Psoas muscle (tissue), 8 donors: Measurements from ENCODE around the gene MCTP1. TPM values are rescaled to one million over a fixed set of nuclear protein-coding genes. Genes with fewer than 3 reads are reported as not detected.

Source experiments
- ATAC-seq, 4 donors: fragments of 200-7000 bp; cut with Tn5 transposase; one replicate each; pipeline ENCODE4 v1.9.1; 2020; ENCODE audit warnings: moderate library complexity in 3 of 4, mild to moderate bottlenecking in 2 of 4
- DNase-seq, 2 donors: peaks; one replicate each; pipeline ENCODE4 v3.0.0-alpha.2; 2020
- H3K27ac ChIP-seq: fragments of 200-600 bp; one replicate; pipeline ENCODE4 v1.8.0; 2022
- H3K27me3 ChIP-seq, 3 donors: fragments of 200-600 bp in 1 of 3; one replicate each; pipeline versions ENCODE4 v1.6.1 to v1.8.0; 2013 to 2022; ENCODE audit warnings: low read length in 2 of 3, mild to moderate bottlenecking in 2 of 3, moderate library complexity in 1 of 3; ENCODE audit not compliant: insufficient read depth in 3 of 3
- H3K36me3 ChIP-seq, 2 donors: fragments of 200-600 bp in 1 of 2; one replicate each; pipeline versions ENCODE4 v1.6.1 to v1.8.0; 2013 to 2022; ENCODE audit warnings: low read depth in 1 of 2, mild to moderate bottlenecking in 1 of 2, moderate library complexity in 1 of 2; ENCODE audit not compliant: insufficient read depth in 1 of 2
- H3K4me1 ChIP-seq: fragments of 200-600 bp; one replicate; pipeline ENCODE4 v1.8.0; 2022
- H3K4me3 ChIP-seq: fragments of 200-600 bp; one replicate; pipeline ENCODE4 v1.8.0; 2022; ENCODE audit warnings: mild to moderate bottlenecking
- H3K9me3 ChIP-seq: fragments of 200-600 bp; one replicate; pipeline ENCODE4 v1.8.0; 2022
- WGBS, 3 donors: extraction: QIAGEN DNeasy Blood & Tissue Kit; methylation state at CpG; one replicate each; pipeline versions ENCODE4 v1.1.6 to v1.1.7; 2013; 5-methylcytosine and 5-hydroxymethylcytosine counted together
- intact Hi-C, 2 donors: fragments of 100-400 bp; cut with DNase I; formaldehyde crosslinking; loops; one replicate each; pipeline versions ENCODE4 v1.11.0 to v1.14.2; 2022
- polyA plus RNA-seq, 3 donors: library from polyadenylated mRNA; stranded (reverse); fragments of 200-250 nt; gene quantifications; one replicate each; pipeline ENCODE4 v1.2.3, GENCODE V29; 2013
- total RNA-seq, 4 donors: library from RNA; stranded (reverse); fragmentation: NEBNext Ultra II Directional in 2 of 4; extraction: Animal tissue kit (Norgen Biotek cat#: 25700) in 2 of 4; gene quantifications; one replicate each; pipeline versions ENCODE4 v1.2.1 to v1.2.4, GENCODE V29; 2021 to 2023
- TF ChIP-seq, protein P1 (sequence below): fragments of 200-600 bp; IDR thresholded peaks from one replicate; pipeline ENCODE4 v1.8.0; 2022; ENCODE audit warnings: antibody characterized with exemption
- donor health status: healthy with polysubstance abuse.
- donor health status: DM: no; HTN: no; CAD: no; lungs with moderate emphysema.
- donor health status: Bipolar disorder and iron deficiency.
- donor health status: healthy.
- donor health status: DM: yes; HTN: yes; CAD: no.
- donor health status: DM: no; HTN: no; CAD: no.
- donor health status: DM: no; HTN: no; CAD: no.
- donor health status: DM: yes; HTN: yes; CAD: no.

Gene MCTP1
- total and polyA plus RNA-seq, 7 donors: 1.4 to 8.8 (median 3.5) TPM

DNA sequence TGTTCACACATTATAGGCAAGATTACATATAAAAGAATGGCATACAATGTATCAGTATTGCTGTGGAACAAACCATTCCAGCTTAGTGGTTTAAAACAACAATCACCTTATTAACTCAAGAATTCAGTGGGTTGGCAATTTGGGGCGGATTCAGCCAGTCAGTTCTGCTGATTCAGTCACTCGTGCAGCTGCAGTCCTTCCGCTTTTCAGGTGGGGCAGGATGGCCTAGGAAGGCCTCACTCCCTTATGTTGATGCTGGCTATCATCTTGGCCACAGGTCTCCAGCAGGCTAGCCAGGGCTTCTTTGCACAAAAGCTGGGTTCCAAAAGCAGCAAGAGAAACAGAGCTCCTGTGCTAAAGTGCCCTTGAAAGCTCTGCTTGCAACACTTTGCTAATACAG is 150.6 kb downstream of the MCTP1 start:
- intact Hi-C loops: no loop called here
- WGBS, 3 donors: 86 to 97% (median 88%) methylated on average over 3 of the region's 3 CpGs
- no peaks in the 10 kb centered on the region for H3K27me3 ChIP-seq
- no peak for DNase-seq
- no peaks in the 10 kb centered on the region for H3K9me3 ChIP-seq
- no peak overlapping the region for H3K27ac ChIP-seq
- TF ChIP-seq, protein P1, sequence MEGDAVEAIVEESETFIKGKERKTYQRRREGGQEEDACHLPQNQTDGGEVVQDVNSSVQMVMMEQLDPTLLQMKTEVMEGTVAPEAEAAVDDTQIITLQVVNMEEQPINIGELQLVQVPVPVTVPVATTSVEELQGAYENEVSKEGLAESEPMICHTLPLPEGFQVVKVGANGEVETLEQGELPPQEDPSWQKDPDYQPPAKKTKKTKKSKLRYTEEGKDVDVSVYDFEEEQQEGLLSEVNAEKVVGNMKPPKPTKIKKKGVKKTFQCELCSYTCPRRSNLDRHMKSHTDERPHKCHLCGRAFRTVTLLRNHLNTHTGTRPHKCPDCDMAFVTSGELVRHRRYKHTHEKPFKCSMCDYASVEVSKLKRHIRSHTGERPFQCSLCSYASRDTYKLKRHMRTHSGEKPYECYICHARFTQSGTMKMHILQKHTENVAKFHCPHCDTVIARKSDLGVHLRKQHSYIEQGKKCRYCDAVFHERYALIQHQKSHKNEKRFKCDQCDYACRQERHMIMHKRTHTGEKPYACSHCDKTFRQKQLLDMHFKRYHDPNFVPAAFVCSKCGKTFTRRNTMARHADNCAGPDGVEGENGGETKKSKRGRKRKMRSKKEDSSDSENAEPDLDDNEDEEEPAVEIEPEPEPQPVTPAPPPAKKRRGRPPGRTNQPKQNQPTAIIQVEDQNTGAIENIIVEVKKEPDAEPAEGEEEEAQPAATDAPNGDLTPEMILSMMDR: no peak
- no peaks in the 10 kb centered on the region for H3K36me3 ChIP-seq
- ATAC-seq: no peak
- H3K4me3 ChIP-seq: no peak overlapping the region
- no peaks in the 10 kb centered on the region for H3K4me1 ChIP-seq

DNA sequence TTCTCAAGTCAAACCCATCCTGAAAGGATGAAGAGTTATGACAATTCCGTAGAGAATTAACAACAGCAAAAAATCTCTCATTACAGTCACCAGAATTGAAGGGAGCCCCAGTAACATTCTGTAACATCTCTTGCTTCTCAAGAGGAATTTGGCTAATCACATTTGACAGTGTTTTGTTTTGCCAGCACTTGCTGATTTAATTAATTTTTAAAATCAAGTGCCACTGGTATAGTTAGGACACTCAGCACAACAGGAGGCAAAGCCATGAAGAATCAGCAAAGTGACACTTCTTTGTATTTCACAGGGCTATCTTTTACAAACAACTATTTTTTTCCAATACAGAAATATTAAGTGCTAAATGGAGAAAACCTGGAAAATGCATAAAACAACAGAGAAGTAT is 152.8 kb downstream of the MCTP1 start:
- ATAC-seq (no peak), DNase-seq (no peak)
- no peaks in the 10 kb centered on the region for H3K27me3 ChIP-seq
- H3K4me1 ChIP-seq: no peaks in the 10 kb centered on the region
- no peak overlapping the region for H3K4me3 ChIP-seq
- no peak overlapping the region for H3K27ac ChIP-seq
- intact Hi-C loops: no loop called here
- H3K9me3 ChIP-seq: no peaks in the 10 kb centered on the region
- TF ChIP-seq, protein P1: no peak
- WGBS, 3 donors: 68 to 86% (median 76%) methylated on average over 1 of the region's 1 CpG
- H3K36me3 ChIP-seq: no peaks in the 10 kb centered on the region

DNA sequence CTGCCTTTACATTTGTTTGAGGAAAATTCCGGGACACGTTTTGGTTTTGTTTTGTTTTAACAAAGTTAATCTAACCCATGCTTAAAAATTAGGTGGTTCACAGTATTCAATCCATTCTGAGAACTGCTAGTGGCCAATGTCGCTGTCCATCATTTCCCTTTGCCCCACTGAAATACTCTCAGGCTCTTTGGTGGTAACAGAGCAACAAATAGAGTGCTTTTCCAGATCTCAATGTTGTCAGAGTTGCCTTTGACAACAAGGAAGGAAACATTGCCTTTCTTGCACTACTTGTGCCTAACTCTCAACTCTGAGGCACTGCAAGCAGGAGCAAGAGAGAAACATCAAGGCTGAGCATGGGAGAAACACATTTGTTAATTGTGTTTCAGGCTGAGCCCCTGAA is 154.0 kb downstream of the MCTP1 start:
- ATAC-seq: no peak
- Histone ChIP-seq H3K36me3 (no peaks in the 10 kb centered on the region), H3K27me3 (no peaks in the 10 kb centered on the region), H3K4me3 (no peak overlapping the region), H3K4me1 (no peaks in the 10 kb centered on the region), H3K27ac (no peak overlapping the region), H3K9me3 (no peaks in the 10 kb centered on the region)
- WGBS, 3 donors: 60 to 68% (median 66%) methylated on average over 3 of the region's 3 CpGs
- TF ChIP-seq, protein P1: no peak
- no peak for DNase-seq
- intact Hi-C loops: no loop called here

DNA sequence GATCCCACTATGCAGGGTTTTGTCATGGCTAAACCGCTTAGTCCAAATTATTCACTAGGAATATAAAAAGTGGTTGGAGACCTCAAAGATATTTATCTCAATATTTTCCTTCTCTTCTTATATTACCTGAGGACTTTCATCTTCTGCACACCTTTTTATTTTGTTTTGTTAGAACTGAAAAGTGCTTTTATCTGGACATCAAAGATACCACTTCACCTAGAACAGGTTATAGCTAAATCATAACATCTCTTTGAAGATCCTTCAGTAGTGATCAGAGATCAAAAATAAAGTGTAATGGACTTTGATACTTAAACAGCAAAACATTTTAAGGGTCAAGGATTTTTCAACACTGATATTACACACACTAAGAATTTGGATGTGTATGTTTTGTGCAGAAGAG is 160.2 kb downstream of the MCTP1 start:
- H3K36me3 ChIP-seq: no peaks in the 10 kb centered on the region
- no peak for ATAC-seq
- TF ChIP-seq, protein P1: no peak
- no peaks in the 10 kb centered on the region for H3K27me3 ChIP-seq
- no peak overlapping the region for H3K27ac ChIP-seq
- H3K4me1 ChIP-seq: no peaks in the 10 kb centered on the region
- H3K4me3 ChIP-seq: no peak overlapping the region
- WGBS, 3 donors: 90 to 96% (median 93%) methylated on average over 1 of the region's 1 CpG
- no peak for DNase-seq
- no peaks in the 10 kb centered on the region for H3K9me3 ChIP-seq
- intact Hi-C loops: no loop called here

DNA sequence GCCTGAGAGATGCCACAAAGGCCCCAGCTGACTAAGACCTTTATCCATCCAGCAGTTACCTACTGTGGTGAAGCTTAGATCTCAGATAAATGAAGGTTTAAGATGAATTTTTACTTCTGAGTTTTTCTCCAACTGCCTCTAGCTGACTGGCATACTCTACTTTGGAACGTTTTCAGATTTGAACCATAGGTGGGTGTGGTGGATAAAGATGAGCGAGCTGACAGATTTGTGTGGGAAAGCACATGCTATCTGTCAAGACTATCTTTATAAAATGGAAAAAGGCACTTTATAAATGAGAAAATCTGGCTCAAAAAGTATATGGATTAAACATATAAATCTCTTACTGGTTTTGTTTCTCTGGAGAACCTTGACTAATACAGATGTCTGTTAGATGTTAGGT is 160.8 kb downstream of the MCTP1 start:
- 76 to 83% (median 80%) methylated on average over 2 of the region's 2 CpGs for WGBS, 3 donors
- no peak for DNase-seq
- Histone ChIP-seq H3K27ac (no peak overlapping the region), H3K4me3 (no peak overlapping the region), H3K4me1 (no peaks in the 10 kb centered on the region), H3K27me3 (no peaks in the 10 kb centered on the region), H3K36me3 (no peaks in the 10 kb centered on the region), H3K9me3 (no peaks in the 10 kb centered on the region)
- intact Hi-C loops: no loop called here
- TF ChIP-seq, protein P1: no peak
- no peak for ATAC-seq
